ENCODE measurements around the gene PSMD1. TPM values are rescaled to one million over a fixed set of nuclear protein-coding genes. Genes with fewer than 3 reads are reported as not detected.

PSMD1 gene
- total and polyA plus RNA-seq, 2 experiments from 2014 or later, result 102 to 106 TPM

GRCh38 chr2:231047274-231047922 is 9.3 kb upstream of the PSMD1 start:
- Histone ChIP-seq H3K36me3 (ENCODE audit: low read depth) (no peaks in the 10 kb centered on the region), H3K9ac (no peak overlapping the region), H3K27me3 (replicated peaks; ENCODE audit: insufficient read depth) (peaks cover 5% of the 10 kb centered on the region; the same call in 1 of the 2 replicates), H3K4me1 (ENCODE audit: insufficient read depth) (no peaks in the 10 kb centered on the region), H3K4me2 (ENCODE audit: unreplicated experiment) (no peak overlapping the region), H3K79me2 (ENCODE audit: insufficient read depth) (no peaks in the 10 kb centered on the region), H3K27ac (no peak overlapping the region), H4K20me1 (ENCODE audit: insufficient read depth) (no peaks in the 10 kb centered on the region), H3K9me2 (ENCODE audit: insufficient read depth) (no peaks in the 10 kb centered on the region), H3K4me3 (no peak overlapping the region), H3F3A (ENCODE audit: insufficient read depth) (no peaks in the 10 kb centered on the region), H2AFZ (no peak overlapping the region), H3K9me3 (ENCODE audit: low read depth) (no peaks in the 10 kb centered on the region)
- 54 to 63% methylated on average over 7 to 8 of the region's 8 CpGs for WGBS, 2 experiments (ENCODE audit: low coverage in 1 of 2, low lambda C conversion rate in 2 of 2, missing lambda C conversion rate in 2 of 2)
- DNase-seq, result no peak
- in situ Hi-C loops (cut with MboI), result no loop called here
- TF ChIP-seq EZH2 (IDR thresholded peaks at IDR 0.05; ENCODE audit: insufficient read depth, poor library complexity, severe bottlenecking) (no peak), EZH2phosphoT487 (IDR thresholded peaks at IDR 0.05; ENCODE audit: insufficient read depth, low read depth) (no peak)

- Histone ChIP-seq H3K9ac (no peak overlapping the region), H3K4me3 (no peak overlapping the region), H3K4me1 (ENCODE audit: insufficient read depth) (no peaks in the 10 kb centered on the region), H3K4me2 (ENCODE audit: unreplicated experiment) (no peak overlapping the region), H3F3A (ENCODE audit: insufficient read depth) (no peaks in the 10 kb centered on the region), H3K27ac (no peak overlapping the region), H2AFZ (no peak overlapping the region), H3K9me2 (ENCODE audit: insufficient read depth) (no peaks in the 10 kb centered on the region), H3K36me3 (ENCODE audit: low read depth) (no peaks in the 10 kb centered on the region), H3K27me3 (replicated peaks; ENCODE audit: insufficient read depth) (peaks cover 5% of the 10 kb centered on the region; the same call in 1 of the 2 replicates), H3K79me2 (ENCODE audit: insufficient read depth) (no peaks in the 10 kb centered on the region), H4K20me1 (ENCODE audit: insufficient read depth) (no peaks in the 10 kb centered on the region), H3K9me3 (ENCODE audit: low read depth) (no peaks in the 10 kb centered on the region)
- in situ Hi-C loops (cut with MboI), result no loop called here
- 41 to 46% methylated on average over 10 of the region's 10 CpGs for WGBS, 2 experiments (ENCODE audit: low coverage in 1 of 2, low lambda C conversion rate in 2 of 2, missing lambda C conversion rate in 2 of 2)
- no peak for DNase-seq
- TF ChIP-seq EZH2phosphoT487 (IDR thresholded peaks at IDR 0.05; ENCODE audit: insufficient read depth, low read depth) (no peak), EZH2 (IDR thresholded peaks at IDR 0.05; ENCODE audit: insufficient read depth, poor library complexity, severe bottlenecking) (no peak)
Measured at GRCh38 chr2:231047923-231048915, 8.4 kb upstream of the PSMD1 start.

- H4K20me1 ChIP-seq (ENCODE audit: insufficient read depth), result no peaks in the 10 kb centered on the region
Measured at GRCh38 chr2:231049286-231050017, 7.2 kb upstream of the PSMD1 start.

More at GRCh38 chr2:231049286-231050017, 7.2 kb upstream of the PSMD1 start:
- Histone ChIP-seq H3F3A (ENCODE audit: insufficient read depth) (no peaks in the 10 kb centered on the region), H3K4me2 (ENCODE audit: unreplicated experiment) (no peak overlapping the region), H3K9me3 (ENCODE audit: low read depth) (no peaks in the 10 kb centered on the region), H3K27ac (no peak overlapping the region), H3K9me2 (ENCODE audit: insufficient read depth) (no peaks in the 10 kb centered on the region), H3K9ac (no peak overlapping the region), H3K27me3 (replicated peaks; ENCODE audit: insufficient read depth) (no peaks in the 10 kb centered on the region; the same call in 1 of the 2 replicates), H3K36me3 (ENCODE audit: low read depth) (no peaks in the 10 kb centered on the region), H2AFZ (no peak overlapping the region), H3K4me3 (no peak overlapping the region), H3K79me2 (ENCODE audit: insufficient read depth) (no peaks in the 10 kb centered on the region), H3K4me1 (ENCODE audit: insufficient read depth) (no peaks in the 10 kb centered on the region)
- no peak for TF ChIP-seq EZH2 (IDR thresholded peaks at IDR 0.05; ENCODE audit: insufficient read depth, poor library complexity, severe bottlenecking)
- TF ChIP-seq EZH2phosphoT487 (IDR thresholded peaks at IDR 0.05; ENCODE audit: insufficient read depth, low read depth), result no peak
- WGBS, 2 experiments (ENCODE audit: low coverage in 1 of 2, low lambda C conversion rate in 2 of 2, missing lambda C conversion rate in 2 of 2), result 58 to 65% methylated on average over 12 of the region's 12 CpGs
- in situ Hi-C loops (cut with MboI), result no loop called here
- DNase-seq, result no peak

All from GM23248 (cell line).